22Rv1 (cell line): ENCODE results near the gene INPP5J.
"Not testable (repeated sequence)": the region's sequence is repeated elsewhere in the genome, so short reads cannot be mapped to it uniquely, and the experiment has no call there.

Experiments
- H3K27ac ChIP-seq: fragments of 450-650 bp; 2 replicates; pipeline ENCODE4 v1.5.1; 2017
- CTCF ChIP-seq: fragments of 450-650 bp; IDR thresholded peaks from 2 replicates; pipeline ENCODE4 v1.5.1; 2017; ENCODE audit warnings: mild to moderate bottlenecking
- ZFX ChIP-seq: fragments of 450-650 bp; IDR thresholded peaks from 2 replicates; pipeline ENCODE4 v1.6.1; 2017; ENCODE audit warnings: antibody characterized with exemption, borderline replicate concordance

The INPP5J gene

GRCh38 chr22:31105282-31105929, 17.4 kb upstream of the INPP5J start:
- H3K27ac ChIP-seq: peak overlapping the region; percentile 77
- TF ChIP-seq ZFX (no peak), CTCF (no peak)

GRCh38 chr22:31106001-31106571, 16.7 kb upstream of the INPP5J start:
- TF ChIP-seq CTCF (no peak), ZFX (no peak)
- H3K27ac ChIP-seq: peak overlapping the region; percentile 77

- TF ChIP-seq ZFX (no peak), CTCF (no peak)
- H3K27ac ChIP-seq: peak overlapping the region; percentile 77
Observed at GRCh38 chr22:31106731-31107177, 16.0 kb upstream of the INPP5J start.

- TF ChIP-seq CTCF (peak; percentile 98), ZFX (no peak)
- H3K27ac ChIP-seq: peak within 1 kb of the TSS; percentile 77
Observed at GRCh38 chr22:31107178-31107893, 15.4 kb upstream of the INPP5J start, which contains the start of gene SELENOM. SELENOM (minus strand) TSS chr22:31107568; CDS start chr22:31107505, 63 bp downstream.

- peak overlapping the region; percentile 77 for H3K27ac ChIP-seq
- TF ChIP-seq ZFX (no peak), CTCF (peak; percentile 75)
Observed at GRCh38 chr22:31107894-31108218, 14.9 kb upstream of the INPP5J start.

- H3K27ac ChIP-seq: not testable (repeated sequence)
Observed at GRCh38 chr22:31112547-31113091, 10.1 kb upstream of the INPP5J start.

- H3K27ac ChIP-seq: no peak overlapping the region
- no peak for TF ChIP-seq ZFX
Observed at GRCh38 chr22:31118046-31118820, 4.5 kb upstream of the INPP5J start.
